GM23338 (cell line): ENCODE measurements around the gene DTD1. TPM values are rescaled to one million over a fixed set of nuclear protein-coding genes. Genes with fewer than 3 reads are reported as not detected.

ENCODE experiments used
- ATAC-seq: fragments of 200-7000 bp; cut with Tn5 transposase; 3 replicates; pipeline ENCODE4 v1.9.1; 2020
- DNase-seq: peaks from one replicate; pipeline ENCODE4 v3.0.0-alpha.2; 2015; ENCODE audit warnings: low spot score
- H2AFZ ChIP-seq: fragments of 200-600 bp; sonication (generic); 2 replicates; pipeline ENCODE4 v1.8.0; 2016; ENCODE audit warnings: antibody characterized with exemption, mild to moderate bottlenecking, moderate library complexity
- H3F3A ChIP-seq: fragments of 200-600 bp; sonication (generic); replicated peaks from 2 replicates; pipeline ENCODE4 v1.8.0; 2017; ENCODE audit warnings: antibody characterized with exemption, mixed run types, low read depth
- H3K27ac ChIP-seq: fragments of 200-600 bp; sonication (generic); 2 replicates; pipeline ENCODE4 v1.6.1; 2016; ENCODE audit warnings: low read depth
- H3K27me3 ChIP-seq: fragments of 200-600 bp; sonication (generic); 2 replicates; pipeline ENCODE4 v1.8.0; 2016; ENCODE audit warnings: mild to moderate bottlenecking, mixed run types, moderate library complexity; ENCODE audit not compliant: insufficient read depth
- H3K36me3 ChIP-seq: fragments of 200-600 bp; sonication (generic); 2 replicates; pipeline ENCODE4 v1.8.0; 2016; ENCODE audit warnings: mild to moderate bottlenecking; ENCODE audit not compliant: insufficient read depth
- H3K4me1 ChIP-seq: fragments of 200-600 bp; sonication (generic); 2 replicates; pipeline ENCODE4 v1.8.0; 2016; ENCODE audit warnings: mild to moderate bottlenecking, moderate library complexity; ENCODE audit not compliant: insufficient read depth
- H3K4me2 ChIP-seq: fragments of 200-600 bp; sonication (generic); 2 replicates; pipeline ENCODE4 v1.7.1; 2017; ENCODE audit warnings: mixed run types
- H3K4me3 ChIP-seq: fragments of 200-600 bp; sonication (generic); 2 replicates; pipeline ENCODE4 v1.6.1; 2016; ENCODE audit warnings: mixed run types
- H3K79me2 ChIP-seq: fragments of 200-600 bp; sonication (generic); replicated peaks from 2 replicates; pipeline ENCODE4 v1.8.0; 2017; ENCODE audit warnings: mild to moderate bottlenecking; ENCODE audit not compliant: insufficient read depth
- H3K9me2 ChIP-seq: fragments of 200-600 bp; sonication (generic); 2 replicates; pipeline ENCODE4 v1.8.0; 2017; ENCODE audit not compliant: insufficient read depth
- H4K20me1 ChIP-seq: fragments of 200-600 bp; sonication (generic); replicated peaks from 2 replicates; pipeline ENCODE4 v1.8.0; 2017; ENCODE audit warnings: mild to moderate bottlenecking; ENCODE audit not compliant: insufficient read depth
- H3K27ac Mint-ChIP-seq: 2 replicates; pipeline ENCODE4 v1.8.0; 2020; ENCODE audit warnings: inconsistent platforms, mild to moderate bottlenecking, moderate library complexity, mixed read lengths
- H3K27me3 Mint-ChIP-seq: 3 replicates; pipeline ENCODE4 v1.8.0; 2022; ENCODE audit warnings: low read depth, mild to moderate bottlenecking, moderate library complexity, mixed read lengths, inconsistent platforms; ENCODE audit not compliant: insufficient read depth, poor library complexity
- H3K36me3 Mint-ChIP-seq: 3 replicates; pipeline ENCODE4 v1.8.0; 2021; ENCODE audit warnings: low read depth, mild to moderate bottlenecking, inconsistent platforms, moderate library complexity, mixed read lengths
- H3K4me1 Mint-ChIP-seq: 3 replicates; pipeline ENCODE4 v1.8.0; 2020; ENCODE audit warnings: mild to moderate bottlenecking, inconsistent platforms, mixed read lengths
- H3K4me3 Mint-ChIP-seq: 3 replicates; pipeline ENCODE4 v1.8.0; 2021; ENCODE audit warnings: moderate library complexity, mild to moderate bottlenecking, inconsistent platforms, mixed read lengths
- H3K9me3 Mint-ChIP-seq: 3 replicates; pipeline ENCODE4 v1.8.0; 2020; ENCODE audit warnings: moderate library complexity, mild to moderate bottlenecking, inconsistent platforms, mixed read lengths
- CREB1 ChIP-seq: fragments of 250-450 bp; sonication (Bioruptor Pico); IDR thresholded peaks from 2 replicates; pipeline ENCODE4 v1.5.0; 2020; ENCODE audit warnings: low read depth, mild to moderate bottlenecking, moderate library complexity
- EZH2 ChIP-seq: fragments of 200-600 bp; sonication (generic); IDR thresholded peaks from one replicate; pipeline ENCODE4 v1.8.0; 2017; ENCODE audit warnings: antibody characterized with exemption, mild to moderate bottlenecking, low read depth; ENCODE audit not compliant: unreplicated experiment
- EZH2phosphoT487 ChIP-seq: fragments of 200-600 bp; sonication (generic); IDR thresholded peaks from one replicate; pipeline ENCODE4 v1.8.1; 2018; ENCODE audit warnings: antibody characterized with exemption; ENCODE audit not compliant: unreplicated experiment
- JUNB ChIP-seq: IDR thresholded peaks from one replicate; pipeline ENCODE4 v1.6.1; 2016; ENCODE audit warnings: antibody characterized with exemption; ENCODE audit not compliant: unreplicated experiment
- NANOG ChIP-seq: IDR thresholded peaks from 2 replicates; pipeline ENCODE4 v1.6.1; 2016; ENCODE audit warnings: antibody characterized with exemption, borderline replicate concordance
- POLR2AphosphoS5 ChIP-seq: IDR thresholded peaks from 2 replicates; pipeline ENCODE4 v1.6.1; 2016; ENCODE audit warnings: antibody characterized with exemption, low read depth
- STAT1 ChIP-seq: IDR thresholded peaks from one replicate; pipeline ENCODE4 v1.6.1; 2016; ENCODE audit warnings: antibody characterized with exemption; ENCODE audit not compliant: unreplicated experiment
- ZNF114 ChIP-seq: fragments of 250-450 bp; sonication (Bioruptor Pico); IDR thresholded peaks from 2 replicates; pipeline ENCODE4 v1.5.0; 2020; ENCODE audit warnings: mild to moderate bottlenecking, moderate library complexity
- ZNF331 ChIP-seq: fragments of 250-450 bp; sonication (Bioruptor Pico); IDR thresholded peaks from 2 replicates; pipeline ENCODE4 v1.5.0; 2020; ENCODE audit warnings: low read depth, mild to moderate bottlenecking, moderate library complexity
- polyA plus RNA-seq: library from polyadenylated mRNA; unstranded; fragments of >200 nt; fragmentation: Nextera tagmentation; extraction: Ambion mirVana; gene quantifications from 2 replicates; pipeline ENCODE4 v1.2.1, GENCODE V29; 2016
- total RNA-seq: library from RNA; depleted of rRNA; stranded (reverse); fragments of >200 nt; shearing (Covaris generic); gene quantifications from 2 replicates; pipeline ENCODE4 v1.2.3, GENCODE V29; 2014
- TF ChIP-seq, protein P1 (sequence below): fragments of 250-450 bp; sonication (Bioruptor Pico); IDR thresholded peaks from 2 replicates; pipeline ENCODE4 v1.5.0; 2020; ENCODE audit warnings: mild to moderate bottlenecking, moderate library complexity
- TF ChIP-seq, protein P2 (sequence below), 2 experiments: fragments of 200-600 bp in 1 of 2; sonication (generic) in 1 of 2; conservative IDR thresholded peaks; 2 replicates each; pipeline versions ENCODE4 v1.5.1 to v1.6.1; 2016 to 2017; ENCODE audit warnings: antibody characterized with exemption in 2 of 2, low read depth in 2 of 2, mild to moderate bottlenecking in 2 of 2, moderate library complexity in 1 of 2
- TF ChIP-seq, protein P3 (sequence below): IDR thresholded peaks from one replicate; pipeline ENCODE4 v1.6.1; 2018; ENCODE audit warnings: antibody characterized with exemption; ENCODE audit not compliant: unreplicated experiment
- TF ChIP-seq, protein P4 (sequence below): IDR thresholded peaks from 2 replicates; pipeline ENCODE4 v1.6.1; 2016; ENCODE audit warnings: antibody characterized with exemption

Gene DTD1
- total and polyA plus RNA-seq, 2 experiments from 2014 or later = 69.8 to 74.0 TPM

DNA sequence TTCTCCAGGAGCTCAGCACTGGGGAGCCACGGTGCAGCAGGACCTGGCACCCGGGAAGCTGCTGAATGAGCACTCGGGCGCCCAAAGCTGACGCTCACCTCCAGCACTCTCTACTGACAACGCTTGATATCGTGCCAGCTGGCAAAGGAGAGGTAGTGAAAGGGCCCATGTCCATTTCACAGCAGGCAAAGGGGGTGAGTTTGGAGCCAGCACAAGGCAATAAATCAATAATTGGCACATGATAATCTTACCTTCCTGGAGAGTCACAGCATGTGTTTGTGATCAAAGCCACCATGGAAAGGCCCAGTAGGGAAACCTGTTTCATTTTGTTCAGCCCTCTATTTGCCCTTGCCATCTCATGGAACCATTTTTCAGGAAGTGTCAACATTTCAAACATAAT lies 43.9 kb upstream of the DTD1 start:
- DNase-seq (no peak), ATAC-seq (no peak)
- no peak overlapping the region for H3K4me3 ChIP-seq
- no peak for TF ChIP-seq JUNB
- no peak for TF ChIP-seq ZNF331 (CRISPR knock-in tag)
- TF ChIP-seq CREB1 = no peak
- TF ChIP-seq, protein P1, sequence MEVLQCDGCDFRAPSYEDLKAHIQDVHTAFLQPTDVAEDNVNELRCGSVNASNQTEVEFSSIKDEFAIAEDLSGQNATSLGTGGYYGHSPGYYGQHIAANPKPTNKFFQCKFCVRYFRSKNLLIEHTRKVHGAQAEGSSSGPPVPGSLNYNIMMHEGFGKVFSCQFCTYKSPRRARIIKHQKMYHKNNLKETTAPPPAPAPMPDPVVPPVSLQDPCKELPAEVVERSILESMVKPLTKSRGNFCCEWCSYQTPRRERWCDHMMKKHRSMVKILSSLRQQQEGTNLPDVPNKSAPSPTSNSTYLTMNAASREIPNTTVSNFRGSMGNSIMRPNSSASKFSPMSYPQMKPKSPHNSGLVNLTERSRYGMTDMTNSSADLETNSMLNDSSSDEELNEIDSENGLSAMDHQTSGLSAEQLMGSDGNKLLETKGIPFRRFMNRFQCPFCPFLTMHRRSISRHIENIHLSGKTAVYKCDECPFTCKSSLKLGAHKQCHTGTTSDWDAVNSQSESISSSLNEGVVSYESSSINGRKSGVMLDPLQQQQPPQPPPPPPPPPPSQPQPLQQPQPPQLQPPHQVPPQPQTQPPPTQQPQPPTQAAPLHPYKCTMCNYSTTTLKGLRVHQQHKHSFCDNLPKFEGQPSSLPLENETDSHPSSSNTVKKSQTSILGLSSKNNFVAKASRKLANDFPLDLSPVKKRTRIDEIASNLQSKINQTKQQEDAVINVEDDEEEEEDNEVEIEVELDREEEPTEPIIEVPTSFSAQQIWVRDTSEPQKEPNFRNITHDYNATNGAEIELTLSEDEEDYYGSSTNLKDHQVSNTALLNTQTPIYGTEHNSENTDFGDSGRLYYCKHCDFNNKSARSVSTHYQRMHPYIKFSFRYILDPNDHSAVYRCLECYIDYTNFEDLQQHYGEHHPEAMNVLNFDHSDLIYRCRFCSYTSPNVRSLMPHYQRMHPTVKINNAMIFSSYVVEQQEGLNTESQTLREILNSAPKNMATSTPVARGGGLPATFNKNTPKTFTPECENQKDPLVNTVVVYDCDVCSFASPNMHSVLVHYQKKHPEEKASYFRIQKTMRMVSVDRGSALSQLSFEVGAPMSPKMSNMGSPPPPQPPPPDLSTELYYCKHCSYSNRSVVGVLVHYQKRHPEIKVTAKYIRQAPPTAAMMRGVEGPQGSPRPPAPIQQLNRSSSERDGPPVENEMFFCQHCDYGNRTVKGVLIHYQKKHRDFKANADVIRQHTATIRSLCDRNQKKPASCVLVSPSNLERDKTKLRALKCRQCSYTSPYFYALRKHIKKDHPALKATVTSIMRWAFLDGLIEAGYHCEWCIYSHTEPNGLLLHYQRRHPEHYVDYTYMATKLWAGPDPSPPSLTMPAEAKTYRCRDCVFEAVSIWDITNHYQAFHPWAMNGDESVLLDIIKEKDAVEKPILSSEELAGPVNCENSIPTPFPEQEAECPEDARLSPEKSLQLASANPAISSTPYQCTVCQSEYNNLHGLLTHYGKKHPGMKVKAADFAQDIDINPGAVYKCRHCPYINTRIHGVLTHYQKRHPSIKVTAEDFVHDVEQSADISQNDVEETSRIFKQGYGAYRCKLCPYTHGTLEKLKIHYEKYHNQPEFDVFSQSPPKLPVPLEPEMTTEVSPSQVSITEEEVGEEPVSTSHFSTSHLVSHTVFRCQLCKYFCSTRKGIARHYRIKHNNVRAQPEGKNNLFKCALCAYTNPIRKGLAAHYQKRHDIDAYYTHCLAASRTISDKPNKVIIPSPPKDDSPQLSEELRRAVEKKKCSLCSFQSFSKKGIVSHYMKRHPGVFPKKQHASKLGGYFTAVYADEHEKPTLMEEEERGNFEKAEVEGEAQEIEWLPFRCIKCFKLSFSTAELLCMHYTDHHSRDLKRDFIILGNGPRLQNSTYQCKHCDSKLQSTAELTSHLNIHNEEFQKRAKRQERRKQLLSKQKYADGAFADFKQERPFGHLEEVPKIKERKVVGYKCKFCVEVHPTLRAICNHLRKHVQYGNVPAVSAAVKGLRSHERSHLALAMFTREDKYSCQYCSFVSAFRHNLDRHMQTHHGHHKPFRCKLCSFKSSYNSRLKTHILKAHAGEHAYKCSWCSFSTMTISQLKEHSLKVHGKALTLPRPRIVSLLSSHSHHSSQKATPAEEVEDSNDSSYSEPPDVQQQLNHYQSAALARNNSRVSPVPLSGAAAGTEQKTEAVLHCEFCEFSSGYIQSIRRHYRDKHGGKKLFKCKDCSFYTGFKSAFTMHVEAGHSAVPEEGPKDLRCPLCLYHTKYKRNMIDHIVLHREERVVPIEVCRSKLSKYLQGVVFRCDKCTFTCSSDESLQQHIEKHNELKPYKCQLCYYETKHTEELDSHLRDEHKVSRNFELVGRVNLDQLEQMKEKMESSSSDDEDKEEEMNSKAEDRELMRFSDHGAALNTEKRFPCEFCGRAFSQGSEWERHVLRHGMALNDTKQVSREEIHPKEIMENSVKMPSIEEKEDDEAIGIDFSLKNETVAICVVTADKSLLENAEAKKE (CRISPR knock-in tag) = no peak
- no peak for TF ChIP-seq ZNF114
- no peak for TF ChIP-seq NANOG
- TF ChIP-seq, protein P2, sequence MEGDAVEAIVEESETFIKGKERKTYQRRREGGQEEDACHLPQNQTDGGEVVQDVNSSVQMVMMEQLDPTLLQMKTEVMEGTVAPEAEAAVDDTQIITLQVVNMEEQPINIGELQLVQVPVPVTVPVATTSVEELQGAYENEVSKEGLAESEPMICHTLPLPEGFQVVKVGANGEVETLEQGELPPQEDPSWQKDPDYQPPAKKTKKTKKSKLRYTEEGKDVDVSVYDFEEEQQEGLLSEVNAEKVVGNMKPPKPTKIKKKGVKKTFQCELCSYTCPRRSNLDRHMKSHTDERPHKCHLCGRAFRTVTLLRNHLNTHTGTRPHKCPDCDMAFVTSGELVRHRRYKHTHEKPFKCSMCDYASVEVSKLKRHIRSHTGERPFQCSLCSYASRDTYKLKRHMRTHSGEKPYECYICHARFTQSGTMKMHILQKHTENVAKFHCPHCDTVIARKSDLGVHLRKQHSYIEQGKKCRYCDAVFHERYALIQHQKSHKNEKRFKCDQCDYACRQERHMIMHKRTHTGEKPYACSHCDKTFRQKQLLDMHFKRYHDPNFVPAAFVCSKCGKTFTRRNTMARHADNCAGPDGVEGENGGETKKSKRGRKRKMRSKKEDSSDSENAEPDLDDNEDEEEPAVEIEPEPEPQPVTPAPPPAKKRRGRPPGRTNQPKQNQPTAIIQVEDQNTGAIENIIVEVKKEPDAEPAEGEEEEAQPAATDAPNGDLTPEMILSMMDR (conservative IDR thresholded peaks at IDR 0.05; ENCODE audit: low read depth in 2 of 2) = no peak
- no peak for TF ChIP-seq STAT1
- TF ChIP-seq POLR2AphosphoS5 = no peak
- TF ChIP-seq, protein P3, sequence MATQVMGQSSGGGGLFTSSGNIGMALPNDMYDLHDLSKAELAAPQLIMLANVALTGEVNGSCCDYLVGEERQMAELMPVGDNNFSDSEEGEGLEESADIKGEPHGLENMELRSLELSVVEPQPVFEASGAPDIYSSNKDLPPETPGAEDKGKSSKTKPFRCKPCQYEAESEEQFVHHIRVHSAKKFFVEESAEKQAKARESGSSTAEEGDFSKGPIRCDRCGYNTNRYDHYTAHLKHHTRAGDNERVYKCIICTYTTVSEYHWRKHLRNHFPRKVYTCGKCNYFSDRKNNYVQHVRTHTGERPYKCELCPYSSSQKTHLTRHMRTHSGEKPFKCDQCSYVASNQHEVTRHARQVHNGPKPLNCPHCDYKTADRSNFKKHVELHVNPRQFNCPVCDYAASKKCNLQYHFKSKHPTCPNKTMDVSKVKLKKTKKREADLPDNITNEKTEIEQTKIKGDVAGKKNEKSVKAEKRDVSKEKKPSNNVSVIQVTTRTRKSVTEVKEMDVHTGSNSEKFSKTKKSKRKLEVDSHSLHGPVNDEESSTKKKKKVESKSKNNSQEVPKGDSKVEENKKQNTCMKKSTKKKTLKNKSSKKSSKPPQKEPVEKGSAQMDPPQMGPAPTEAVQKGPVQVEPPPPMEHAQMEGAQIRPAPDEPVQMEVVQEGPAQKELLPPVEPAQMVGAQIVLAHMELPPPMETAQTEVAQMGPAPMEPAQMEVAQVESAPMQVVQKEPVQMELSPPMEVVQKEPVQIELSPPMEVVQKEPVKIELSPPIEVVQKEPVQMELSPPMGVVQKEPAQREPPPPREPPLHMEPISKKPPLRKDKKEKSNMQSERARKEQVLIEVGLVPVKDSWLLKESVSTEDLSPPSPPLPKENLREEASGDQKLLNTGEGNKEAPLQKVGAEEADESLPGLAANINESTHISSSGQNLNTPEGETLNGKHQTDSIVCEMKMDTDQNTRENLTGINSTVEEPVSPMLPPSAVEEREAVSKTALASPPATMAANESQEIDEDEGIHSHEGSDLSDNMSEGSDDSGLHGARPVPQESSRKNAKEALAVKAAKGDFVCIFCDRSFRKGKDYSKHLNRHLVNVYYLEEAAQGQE = no peak
- TF ChIP-seq EZH2phosphoT487 = no peak
- TF ChIP-seq, protein P4, sequence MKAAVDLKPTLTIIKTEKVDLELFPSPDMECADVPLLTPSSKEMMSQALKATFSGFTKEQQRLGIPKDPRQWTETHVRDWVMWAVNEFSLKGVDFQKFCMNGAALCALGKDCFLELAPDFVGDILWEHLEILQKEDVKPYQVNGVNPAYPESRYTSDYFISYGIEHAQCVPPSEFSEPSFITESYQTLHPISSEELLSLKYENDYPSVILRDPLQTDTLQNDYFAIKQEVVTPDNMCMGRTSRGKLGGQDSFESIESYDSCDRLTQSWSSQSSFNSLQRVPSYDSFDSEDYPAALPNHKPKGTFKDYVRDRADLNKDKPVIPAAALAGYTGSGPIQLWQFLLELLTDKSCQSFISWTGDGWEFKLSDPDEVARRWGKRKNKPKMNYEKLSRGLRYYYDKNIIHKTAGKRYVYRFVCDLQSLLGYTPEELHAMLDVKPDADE = no peak
- no peak for TF ChIP-seq EZH2
- Mint-ChIP-seq H3K4me3 (no peak overlapping the region), H3K27ac (no peak overlapping the region), H3K4me1 (no peaks in the 10 kb centered on the region), H3K9me3 (no peaks in the 10 kb centered on the region), H3K27me3 (peaks cover 3% of the 10 kb centered on the region), H3K36me3 (peaks cover 56% of the 10 kb centered on the region)
- H3K9me2 ChIP-seq = no peaks in the 10 kb centered on the region
- no peaks in the 10 kb centered on the region for H3K27me3 ChIP-seq
- H2AFZ ChIP-seq = no peak overlapping the region
- H3K27ac ChIP-seq = no peak overlapping the region
- peaks cover 5% of the 10 kb centered on the region; the same call in 1 of the 2 replicates for H4K20me1 ChIP-seq
- H3K4me1 ChIP-seq = no peaks in the 10 kb centered on the region
- no peak overlapping the region for H3K4me2 ChIP-seq
- H3K36me3 ChIP-seq = peaks cover 23% of the 10 kb centered on the region
- no peaks in the 10 kb centered on the region for H3F3A ChIP-seq
- no peaks in the 10 kb centered on the region for H3K79me2 ChIP-seq
